22Rv1 (cell line): ENCODE data around the gene TRIM61.
"Not testable (repeated sequence)": the region's sequence is repeated elsewhere in the genome, so short reads cannot be mapped to it uniquely, and the experiment has no call there.

Experiments used
- ZFX ChIP-seq: fragments of 450-650 bp; IDR thresholded peaks from 2 replicates; pipeline ENCODE4 v1.6.1; 2017; ENCODE audit warnings: antibody characterized with exemption, borderline replicate concordance
- TF ChIP-seq, protein P1 (sequence below): fragments of 450-650 bp; IDR thresholded peaks from 2 replicates; pipeline ENCODE4 v1.5.1; 2017; ENCODE audit warnings: mild to moderate bottlenecking

- TF ChIP-seq, protein P1, sequence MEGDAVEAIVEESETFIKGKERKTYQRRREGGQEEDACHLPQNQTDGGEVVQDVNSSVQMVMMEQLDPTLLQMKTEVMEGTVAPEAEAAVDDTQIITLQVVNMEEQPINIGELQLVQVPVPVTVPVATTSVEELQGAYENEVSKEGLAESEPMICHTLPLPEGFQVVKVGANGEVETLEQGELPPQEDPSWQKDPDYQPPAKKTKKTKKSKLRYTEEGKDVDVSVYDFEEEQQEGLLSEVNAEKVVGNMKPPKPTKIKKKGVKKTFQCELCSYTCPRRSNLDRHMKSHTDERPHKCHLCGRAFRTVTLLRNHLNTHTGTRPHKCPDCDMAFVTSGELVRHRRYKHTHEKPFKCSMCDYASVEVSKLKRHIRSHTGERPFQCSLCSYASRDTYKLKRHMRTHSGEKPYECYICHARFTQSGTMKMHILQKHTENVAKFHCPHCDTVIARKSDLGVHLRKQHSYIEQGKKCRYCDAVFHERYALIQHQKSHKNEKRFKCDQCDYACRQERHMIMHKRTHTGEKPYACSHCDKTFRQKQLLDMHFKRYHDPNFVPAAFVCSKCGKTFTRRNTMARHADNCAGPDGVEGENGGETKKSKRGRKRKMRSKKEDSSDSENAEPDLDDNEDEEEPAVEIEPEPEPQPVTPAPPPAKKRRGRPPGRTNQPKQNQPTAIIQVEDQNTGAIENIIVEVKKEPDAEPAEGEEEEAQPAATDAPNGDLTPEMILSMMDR = not testable (repeated sequence)
- TF ChIP-seq ZFX = not testable (repeated sequence)
Observed at GRCh38 chr4:164935865-164936606, 41.4 kb downstream of the TRIM61 start.
